Measurements from ENCODE around the gene PRPF19. TPM values are rescaled to one million over a fixed set of nuclear protein-coding genes. Genes with fewer than 3 reads are reported as not detected.

The PRPF19 gene
- total RNA-seq, 4 donors from 2014 or later: 65.0 to 90.2 (median 84.1) TPM

DNA sequence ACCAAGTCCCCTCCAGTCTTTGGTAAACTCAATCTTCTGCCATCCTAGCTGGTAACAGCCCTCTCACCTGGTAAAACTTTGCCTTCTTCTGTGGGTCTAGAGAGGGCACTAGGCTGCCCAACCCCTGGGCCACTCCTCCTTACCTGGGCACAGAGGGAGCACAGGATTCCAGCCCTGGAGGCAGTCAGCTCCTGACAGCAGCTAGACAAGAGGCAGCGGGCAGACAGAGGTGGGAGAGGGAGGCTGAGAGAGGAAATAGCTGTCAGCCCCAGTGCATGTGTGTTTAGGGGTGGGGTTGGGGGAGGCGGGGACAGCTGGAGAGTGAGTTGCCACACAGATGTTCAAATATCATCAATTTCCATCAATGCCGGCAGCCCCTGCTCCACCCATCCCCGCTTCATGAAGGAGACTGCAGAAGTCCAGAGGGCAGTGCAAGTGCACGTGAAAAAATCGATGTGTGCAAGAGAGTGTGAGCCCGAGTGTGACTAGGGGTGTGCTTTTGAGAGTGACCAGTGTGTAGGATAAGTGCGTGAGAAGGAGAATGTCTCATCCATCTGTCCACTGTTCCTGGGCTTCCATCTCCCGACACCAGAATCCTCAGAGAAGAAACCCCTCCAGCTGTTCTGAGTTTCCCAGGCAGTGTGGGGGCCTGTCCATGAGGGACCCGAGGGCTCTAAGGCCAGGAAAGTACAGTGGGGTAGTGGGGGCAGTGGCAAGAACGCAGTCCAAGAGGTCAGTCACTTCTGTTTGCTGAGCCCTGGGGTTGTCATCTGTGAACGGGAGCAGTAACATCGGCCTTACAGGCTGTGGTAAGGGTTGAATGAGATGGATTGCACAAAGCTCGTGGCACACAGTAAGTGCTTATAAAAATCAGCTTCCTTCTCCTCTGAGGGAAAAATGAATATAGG is 50.4 kb downstream of the PRPF19 start, which contains the start of gene PTGDR2:
Gene PTGDR2, minus strand, starts transcription at position 225 of the 908 bp plus-strand sequence. CDS start 2,228 bp downstream, outside the sequence.
- no peak for DNase-seq

DNA sequence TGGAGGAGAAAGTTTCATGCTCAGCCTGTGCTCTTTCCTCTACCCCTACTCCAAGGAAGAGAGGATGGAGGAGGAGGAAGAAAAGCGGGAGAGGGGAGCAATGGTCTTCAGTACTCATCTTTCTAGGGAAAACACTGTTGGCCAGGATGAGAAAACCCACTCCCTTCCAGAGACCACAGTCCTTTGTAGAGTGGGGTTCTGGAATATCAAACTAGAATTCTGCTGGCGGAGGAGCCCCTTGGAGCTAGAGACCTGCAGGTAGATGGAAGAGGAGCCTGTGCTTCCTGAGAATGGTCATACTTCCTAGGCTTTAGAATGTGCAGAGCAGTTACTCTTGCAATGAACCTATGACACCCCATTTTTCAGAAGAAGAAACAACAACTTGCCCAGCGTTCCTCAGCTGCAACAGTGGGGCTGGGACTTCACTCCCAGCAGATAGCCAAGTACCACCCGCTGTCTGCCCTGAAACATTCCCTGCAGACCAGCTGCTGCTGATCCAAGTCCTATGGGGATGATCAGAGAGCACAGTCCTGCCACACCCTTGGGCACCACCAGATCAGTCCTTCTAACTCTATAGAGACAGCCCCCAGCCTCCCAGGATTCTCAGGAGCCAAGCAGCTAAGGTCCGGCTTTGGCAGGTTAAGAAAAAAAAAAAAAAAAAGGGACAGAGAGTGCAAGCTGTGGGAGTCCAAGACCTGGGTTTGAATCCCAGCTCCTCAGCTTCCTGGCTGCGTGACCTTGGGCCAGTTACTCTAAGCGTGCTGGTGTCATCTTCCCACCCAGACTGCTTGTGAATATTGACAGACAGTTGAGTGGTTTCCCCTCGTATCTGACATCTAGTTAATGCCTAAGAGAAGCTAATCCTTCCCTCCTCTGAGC is 51.3 kb downstream of the PRPF19 start:
- WGBS, 2 donors: 54 to 56% methylated on average over 5 to 6 of the region's 8 CpGs
- TF ChIP-seq, protein P1, sequence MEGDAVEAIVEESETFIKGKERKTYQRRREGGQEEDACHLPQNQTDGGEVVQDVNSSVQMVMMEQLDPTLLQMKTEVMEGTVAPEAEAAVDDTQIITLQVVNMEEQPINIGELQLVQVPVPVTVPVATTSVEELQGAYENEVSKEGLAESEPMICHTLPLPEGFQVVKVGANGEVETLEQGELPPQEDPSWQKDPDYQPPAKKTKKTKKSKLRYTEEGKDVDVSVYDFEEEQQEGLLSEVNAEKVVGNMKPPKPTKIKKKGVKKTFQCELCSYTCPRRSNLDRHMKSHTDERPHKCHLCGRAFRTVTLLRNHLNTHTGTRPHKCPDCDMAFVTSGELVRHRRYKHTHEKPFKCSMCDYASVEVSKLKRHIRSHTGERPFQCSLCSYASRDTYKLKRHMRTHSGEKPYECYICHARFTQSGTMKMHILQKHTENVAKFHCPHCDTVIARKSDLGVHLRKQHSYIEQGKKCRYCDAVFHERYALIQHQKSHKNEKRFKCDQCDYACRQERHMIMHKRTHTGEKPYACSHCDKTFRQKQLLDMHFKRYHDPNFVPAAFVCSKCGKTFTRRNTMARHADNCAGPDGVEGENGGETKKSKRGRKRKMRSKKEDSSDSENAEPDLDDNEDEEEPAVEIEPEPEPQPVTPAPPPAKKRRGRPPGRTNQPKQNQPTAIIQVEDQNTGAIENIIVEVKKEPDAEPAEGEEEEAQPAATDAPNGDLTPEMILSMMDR (IDR thresholded peaks at IDR 0.05): no peak
- TF ChIP-seq POLR2A (IDR thresholded peaks at IDR 0.05): no peak
- Histone ChIP-seq H3K36me3 (peaks cover 7 to 34% (median 15%) of the 10 kb centered on the region in 3 donors), H3K27ac (no peak overlapping the region), H3K4me1 (no peaks in the 10 kb centered on the region), H3K4me3 (peak overlapping the region in 1 of 4 donors; percentile 14), H3K27me3 (no peaks in the 10 kb centered on the region), H3K9me3 (no peaks in the 10 kb centered on the region)
- intact Hi-C loops (cut with DNase I): no loop called here
- no peak for DNase-seq

More for the DNA sequence above, 50.4 kb downstream of the PRPF19 start, which contains the start of gene PTGDR2:
- H3K36me3 ChIP-seq: peaks cover 0 to 25% (median 7%) of the 10 kb centered on the region in 3 donors
- intact Hi-C loops (cut with DNase I): no loop called here
- H3K4me1 ChIP-seq: no peaks in the 10 kb centered on the region
- peak within 1 kb of the TSS in 1 of 4 donors; percentile 14 for H3K4me3 ChIP-seq
- 42 to 48% methylated on average over 14 of the region's 14 CpGs for WGBS, 2 donors
- no peaks in the 10 kb centered on the region for H3K9me3 ChIP-seq
- no peaks in the 10 kb centered on the region for H3K27me3 ChIP-seq
- H3K27ac ChIP-seq: no peak within 1 kb of the TSS
- TF ChIP-seq, protein P1 (IDR thresholded peaks at IDR 0.05): no peak
- no peak for TF ChIP-seq POLR2A (IDR thresholded peaks at IDR 0.05)

DNA sequence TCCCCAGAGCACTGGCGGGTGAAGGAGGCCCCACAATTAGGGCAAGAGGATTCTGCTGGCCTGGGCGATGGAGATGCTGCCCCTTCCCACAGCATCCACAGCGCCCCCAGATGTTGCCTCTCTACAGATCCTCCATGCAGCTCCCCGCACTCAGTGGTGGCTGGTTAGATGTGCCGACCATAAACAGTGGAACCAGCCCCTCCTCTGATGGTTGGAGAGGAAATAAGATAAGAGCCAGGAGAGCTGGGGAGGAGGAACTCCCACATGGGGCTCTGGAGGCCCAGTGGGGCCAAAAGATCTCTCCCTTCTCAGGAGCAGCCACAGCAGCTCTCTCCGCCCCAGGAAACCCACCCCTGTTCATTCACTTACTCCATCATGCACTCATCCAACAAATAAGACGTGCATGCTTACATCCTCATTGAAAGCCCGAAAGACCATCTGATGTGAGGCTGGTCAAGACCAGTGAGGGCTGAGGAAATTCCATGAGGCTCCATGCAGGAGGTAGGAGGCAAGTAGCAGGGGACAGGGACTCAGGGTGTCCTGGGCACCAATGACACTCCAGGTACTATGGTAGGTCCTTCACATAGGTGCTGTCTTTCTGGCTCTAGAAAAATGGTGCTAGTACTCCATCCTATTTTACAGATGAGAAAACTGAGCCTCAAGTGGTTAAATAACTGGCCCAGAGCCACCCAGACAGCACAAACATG is 52.1 kb downstream of the PRPF19 start:
- 68 to 71% methylated on average over 4 to 7 of the region's 8 CpGs for WGBS, 2 donors
- no peaks in the 10 kb centered on the region for H3K9me3 ChIP-seq
- no peak for DNase-seq
- H3K36me3 ChIP-seq: peaks cover 15 to 42% (median 23%) of the 10 kb centered on the region in 3 donors
- no peaks in the 10 kb centered on the region for H3K27me3 ChIP-seq
- H3K4me3 ChIP-seq: no peak overlapping the region
- H3K27ac ChIP-seq: no peak overlapping the region
- TF ChIP-seq POLR2A (IDR thresholded peaks at IDR 0.05): no peak
- TF ChIP-seq, protein P1 (IDR thresholded peaks at IDR 0.05): no peak
- no peaks in the 10 kb centered on the region for H3K4me1 ChIP-seq
- intact Hi-C loops (cut with DNase I): no loop called here

DNA sequence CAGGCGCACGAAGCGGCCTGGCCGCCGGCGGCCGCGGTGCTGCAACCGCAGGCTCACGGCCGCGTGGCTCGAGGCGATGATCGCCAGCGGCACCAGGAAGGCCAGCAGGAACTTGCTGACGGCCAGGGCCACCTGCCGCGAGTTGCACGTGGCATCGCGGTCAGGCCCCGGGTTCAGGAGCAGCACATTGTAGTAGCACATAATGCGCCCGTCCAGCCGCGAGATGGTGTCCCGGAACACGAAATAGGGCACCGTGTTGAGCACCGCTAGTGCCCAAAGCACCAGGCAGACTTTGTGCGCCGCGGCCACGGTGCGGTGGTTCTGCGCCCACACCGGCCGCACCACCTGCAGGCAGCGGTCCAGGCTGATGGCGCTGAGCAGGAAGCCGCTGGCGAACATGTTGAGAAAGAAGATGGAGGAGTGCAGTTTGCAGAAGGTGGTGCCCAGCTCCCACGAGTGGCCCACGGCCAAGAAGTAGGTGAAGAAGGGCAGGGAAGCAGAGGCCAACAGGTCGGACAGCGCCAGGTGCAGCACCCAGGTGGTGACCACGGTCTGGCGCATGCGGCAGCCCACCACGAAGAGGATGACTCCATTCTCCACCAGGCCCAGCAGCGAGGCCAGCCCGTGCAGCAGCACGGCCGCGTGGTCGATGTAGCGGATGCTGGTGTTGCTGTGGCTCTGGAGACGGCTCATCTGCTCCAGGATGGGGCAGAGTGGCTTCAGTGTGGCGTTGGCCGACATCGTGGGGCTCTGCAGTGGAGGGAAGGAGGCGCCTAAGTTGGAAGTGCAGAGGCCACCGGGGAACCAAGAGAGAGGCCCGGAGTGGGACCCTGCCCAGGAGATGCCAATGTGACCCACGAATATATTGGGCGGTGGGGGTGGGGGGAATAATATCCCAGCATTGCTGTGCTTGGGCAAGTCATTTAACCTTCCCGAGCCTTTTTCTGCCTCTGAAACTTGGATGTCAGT is 53.1 kb downstream of the PRPF19 start:
- no peaks in the 10 kb centered on the region for H3K27me3 ChIP-seq
- no peak for TF ChIP-seq POLR2A (IDR thresholded peaks at IDR 0.05)
- TF ChIP-seq, protein P1 (IDR thresholded peaks at IDR 0.05): no peak
- no peak for DNase-seq
- intact Hi-C loops (cut with DNase I): no loop called here
- H3K4me3 ChIP-seq: no peak overlapping the region
- no peaks in the 10 kb centered on the region for H3K4me1 ChIP-seq
- peaks cover 23 to 52% (median 24%) of the 10 kb centered on the region in 3 donors for H3K36me3 ChIP-seq
- H3K9me3 ChIP-seq: no peaks in the 10 kb centered on the region
- 90 to 94% methylated on average over 16 to 28 of the region's 68 CpGs for WGBS, 2 donors
- H3K27ac ChIP-seq: no peak overlapping the region
